GM21529 (cell line): Measurements from ENCODE around the gene AGTRAP.

ENCODE experiments used
- ATAC-seq: cut with Tn5 transposase; IDR thresholded peaks from one replicate; pipeline ENCODE4 v1.9.1; 2021; ENCODE audit not compliant: unreplicated experiment

AGTRAP gene

GRCh38 chr1:11733306-11733705, 2.6 kb upstream of the AGTRAP start:
- ATAC-seq, result no peak

- peak; percentile 24 for ATAC-seq
Measured at GRCh38 chr1:11735531-11735853, 444 bp upstream of the AGTRAP start.

- peak; percentile 32 for ATAC-seq
Measured at GRCh38 chr1:11736746-11737639, 1.1 kb downstream of the AGTRAP start.

GRCh38 chr1:11738096-11738495, 2.2 kb downstream of the AGTRAP start:
- no peak for ATAC-seq

GRCh38 chr1:11738783-11739182, 2.8 kb downstream of the AGTRAP start:
- ATAC-seq, result no peak

- no peak for ATAC-seq
Measured at GRCh38 chr1:11740258-11741192, 4.6 kb downstream of the AGTRAP start.

GRCh38 chr1:11741482-11741881, 5.5 kb downstream of the AGTRAP start:
- ATAC-seq, result no peak

GRCh38 chr1:11741919-11742558, 6.1 kb downstream of the AGTRAP start:
- ATAC-seq, result no peak

- ATAC-seq, result no peak
Measured at GRCh38 chr1:11744287-11744686, 8.4 kb downstream of the AGTRAP start.

- no peak for ATAC-seq
Measured at GRCh38 chr1:11746092-11746491, 10.2 kb downstream of the AGTRAP start.

GRCh38 chr1:11746795-11747487, 11.0 kb downstream of the AGTRAP start:
- no peak for ATAC-seq

- ATAC-seq, result no peak
Measured at GRCh38 chr1:11748294-11749202, 12.6 kb downstream of the AGTRAP start.

- ATAC-seq, result peak; percentile 58
Measured at GRCh38 chr1:11749203-11749689, 13.3 kb downstream of the AGTRAP start.

- ATAC-seq, result no peak
Measured at GRCh38 chr1:11749996-11750395, 14.1 kb downstream of the AGTRAP start.

GRCh38 chr1:11751087-11751486, 15.2 kb downstream of the AGTRAP start:
- no peak for ATAC-seq

GRCh38 chr1:11752359-11753088, 16.6 kb downstream of the AGTRAP start:
- ATAC-seq, result no peak

GRCh38 chr1:11753555-11754208, 17.7 kb downstream of the AGTRAP start:
- no peak for ATAC-seq

GRCh38 chr1:11757047-11757446, 21.1 kb downstream of the AGTRAP start:
- no peak for ATAC-seq
